Measurements from ENCODE around the gene NUDT13. TPM values are rescaled to one million over a fixed set of nuclear protein-coding genes. Genes with fewer than 3 reads are reported as not detected.

Gene NUDT13
- 2.7 TPM for total RNA-seq

DNA sequence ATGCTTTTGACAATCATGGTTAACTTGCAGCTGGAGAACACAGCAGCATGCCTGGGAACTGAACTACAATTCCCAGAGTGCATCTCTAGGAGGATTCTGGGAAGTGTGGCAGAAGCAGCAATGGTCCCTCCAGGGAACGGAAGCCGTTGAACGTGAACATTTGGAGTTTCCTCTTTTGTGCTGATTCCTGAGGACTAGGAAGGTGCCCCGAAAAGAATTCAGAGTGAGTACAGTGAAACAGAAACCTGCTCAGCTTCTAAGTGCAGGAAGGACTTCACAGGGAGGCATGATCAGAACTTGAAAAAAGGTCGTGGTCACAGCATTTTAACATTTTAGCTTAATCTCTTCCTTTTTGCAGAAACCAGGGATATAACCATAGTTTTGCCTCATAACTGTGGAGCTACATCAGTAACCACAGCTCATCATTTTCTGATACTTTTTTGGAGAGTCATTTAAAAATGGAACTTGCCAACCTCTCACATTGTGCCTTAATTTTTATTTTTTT is at the start of gene NUDT13:
NUDT13 (plus strand) TSS at position 111 of the 505 bp plus-strand sequence. CDS start 3,911 bp downstream, outside the sequence.
- peak; percentile 79 for DNase-seq (ENCODE audit: low spot score)

DNA sequence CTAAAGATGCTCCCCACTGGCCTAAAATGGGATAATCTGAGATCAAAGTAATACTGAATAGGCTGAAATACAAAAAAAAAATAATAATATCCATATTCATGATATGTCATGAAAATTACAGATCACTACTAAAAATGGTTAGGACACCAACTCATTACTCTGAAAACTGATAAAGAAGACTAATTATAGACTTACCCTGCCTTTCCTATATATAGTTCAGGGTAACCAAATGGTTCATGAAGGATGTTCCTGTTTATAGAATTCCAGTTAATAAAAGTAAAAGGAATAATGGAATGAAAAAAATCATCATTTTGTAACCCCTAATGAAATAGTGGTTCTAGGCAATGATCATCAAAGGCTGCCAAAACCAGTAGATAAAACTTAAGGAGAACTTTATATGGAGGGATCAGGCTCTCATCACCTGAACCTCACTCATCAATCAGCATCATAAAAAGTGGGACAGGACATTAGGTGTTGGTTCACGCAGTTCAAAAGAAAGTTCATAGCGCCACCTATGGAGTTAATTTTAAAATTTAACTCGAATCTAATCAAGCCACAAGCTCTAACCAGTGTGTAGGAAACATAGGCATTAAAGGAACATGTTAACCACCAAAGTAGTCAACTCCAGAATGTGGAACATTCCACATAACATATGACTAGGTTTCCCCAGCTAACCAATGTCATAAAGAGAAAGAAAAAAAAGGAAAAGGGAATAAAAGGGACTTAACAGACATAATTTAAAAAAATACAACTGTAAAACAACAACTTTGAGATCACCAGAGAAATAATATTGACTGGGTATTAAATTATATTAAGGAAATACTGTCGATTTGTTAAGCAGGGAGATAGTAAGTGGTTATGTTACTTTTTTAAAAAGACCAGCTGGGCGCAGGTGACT is 49.3 kb upstream of the NUDT13 start:
- no peak for DNase-seq (ENCODE audit: low spot score)

DNA sequence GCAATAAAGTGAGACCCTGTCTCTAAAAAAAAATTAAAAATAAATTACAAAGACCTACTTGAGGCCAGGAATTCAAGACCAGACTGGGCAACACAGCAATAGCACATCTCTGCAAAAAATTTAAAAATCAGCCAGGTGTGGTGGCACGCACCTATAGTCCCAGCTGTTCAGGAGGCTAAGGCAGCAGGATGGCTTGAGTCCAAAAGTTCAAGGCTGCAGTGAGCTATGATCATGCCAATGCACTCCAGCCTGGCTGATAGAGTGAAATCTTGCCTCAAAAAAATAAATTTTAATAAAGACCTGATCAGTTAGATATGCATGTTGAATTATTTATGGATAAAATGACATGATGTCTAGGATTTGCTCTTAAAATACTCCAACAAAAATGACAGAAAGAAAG is 48.5 kb upstream of the NUDT13 start:
- DNase-seq (ENCODE audit: low spot score): no peak

DNA sequence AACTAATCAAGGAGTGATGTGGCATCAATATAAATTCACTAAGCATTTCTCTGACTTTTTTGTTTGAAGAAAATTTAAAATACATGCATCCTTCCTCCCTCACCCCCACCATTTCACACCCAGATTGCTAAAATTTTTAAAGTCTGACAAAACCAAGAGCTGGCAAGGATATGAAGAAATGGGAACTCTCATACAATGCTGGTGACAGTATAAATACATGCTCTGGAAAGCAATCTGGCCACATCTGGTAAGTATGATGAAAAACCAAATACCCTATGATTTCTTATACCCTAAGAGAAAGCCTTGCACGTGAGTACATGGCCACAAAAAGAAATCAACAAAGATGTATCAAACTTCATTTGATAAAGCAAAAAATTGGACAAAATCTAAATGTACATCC is 44.8 kb upstream of the NUDT13 start:
- no peak for DNase-seq (ENCODE audit: low spot score)

DNA sequence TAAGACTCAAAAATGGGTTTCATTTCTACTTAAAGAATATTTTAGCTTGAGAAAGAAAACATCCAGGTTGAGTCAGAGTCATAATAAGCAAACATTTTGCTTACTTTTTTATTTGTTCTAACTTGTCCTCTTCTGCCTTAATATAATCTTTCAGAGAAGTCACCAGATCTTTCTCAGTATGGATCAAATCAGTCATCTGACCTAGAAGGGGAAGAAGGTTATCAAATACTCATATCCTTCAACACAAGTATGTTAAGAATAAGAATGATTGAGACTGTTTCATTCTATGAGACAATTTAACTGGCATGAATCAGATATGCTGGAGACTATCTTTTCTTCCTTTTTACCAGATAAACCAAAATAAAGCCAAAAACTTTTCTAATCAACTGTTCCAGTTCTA is 36.6 kb upstream of the NUDT13 start:
- no peak for DNase-seq (ENCODE audit: low spot score)

DNA sequence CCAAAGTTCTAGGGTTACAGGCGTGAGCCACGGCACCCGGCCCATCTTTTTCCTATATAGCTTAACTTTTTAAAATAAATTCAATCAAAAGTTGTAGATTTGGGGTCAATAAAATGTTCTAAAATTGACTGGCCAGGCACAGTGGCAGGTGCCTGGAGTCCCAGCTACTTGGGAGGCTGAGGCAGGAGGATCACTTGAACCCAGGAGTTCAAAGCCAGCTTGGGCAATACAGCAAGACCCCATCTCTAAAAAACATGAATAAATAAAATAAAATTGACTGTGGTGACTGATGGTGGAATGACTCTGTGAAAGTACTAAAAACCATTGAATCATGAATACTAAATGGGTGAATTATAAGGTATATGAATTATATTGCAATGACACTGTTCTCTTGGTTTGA is 34.4 kb upstream of the NUDT13 start:
- no peak for DNase-seq (ENCODE audit: low spot score)

DNA sequence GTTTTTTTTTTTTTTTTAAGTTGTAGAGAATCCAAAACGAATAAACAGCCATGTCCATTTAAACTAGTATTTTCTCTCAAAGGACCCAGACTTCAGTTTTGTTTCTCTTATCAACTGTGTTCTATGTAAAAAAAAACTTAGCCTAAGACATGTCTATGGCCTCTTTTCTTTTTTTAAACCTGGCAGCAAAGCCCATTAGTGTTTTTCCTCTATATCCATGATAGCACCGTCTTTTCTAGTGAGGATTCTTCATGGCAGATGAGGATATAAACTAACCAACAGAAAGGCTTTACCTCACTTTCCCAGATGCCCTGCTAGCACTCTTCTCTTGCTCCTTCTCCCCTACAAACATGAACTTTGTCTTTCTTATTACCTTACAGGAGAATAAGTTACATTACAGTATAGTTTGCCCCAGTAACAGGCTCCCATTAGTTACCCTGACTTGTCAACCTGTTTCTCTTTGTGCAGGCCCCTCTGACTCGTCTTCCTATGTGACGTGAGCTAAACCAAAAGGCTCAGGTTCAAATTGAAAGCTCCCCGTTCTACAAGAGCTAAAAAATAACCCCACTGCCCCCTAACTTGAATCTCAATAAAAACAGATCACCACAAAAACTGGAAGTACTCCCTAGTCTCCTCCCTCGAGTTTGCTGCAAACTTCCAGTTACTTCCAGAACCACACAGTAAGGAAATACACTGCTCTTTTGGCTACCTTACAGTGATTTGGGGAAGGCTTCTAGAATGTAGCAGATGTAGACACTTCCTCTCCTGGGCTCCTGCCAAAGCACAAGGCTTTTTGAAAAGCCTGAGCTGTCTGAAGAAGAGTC is 33.7 kb upstream of the NUDT13 start:
- peak; percentile 80 for DNase-seq (ENCODE audit: low spot score)

DNA sequence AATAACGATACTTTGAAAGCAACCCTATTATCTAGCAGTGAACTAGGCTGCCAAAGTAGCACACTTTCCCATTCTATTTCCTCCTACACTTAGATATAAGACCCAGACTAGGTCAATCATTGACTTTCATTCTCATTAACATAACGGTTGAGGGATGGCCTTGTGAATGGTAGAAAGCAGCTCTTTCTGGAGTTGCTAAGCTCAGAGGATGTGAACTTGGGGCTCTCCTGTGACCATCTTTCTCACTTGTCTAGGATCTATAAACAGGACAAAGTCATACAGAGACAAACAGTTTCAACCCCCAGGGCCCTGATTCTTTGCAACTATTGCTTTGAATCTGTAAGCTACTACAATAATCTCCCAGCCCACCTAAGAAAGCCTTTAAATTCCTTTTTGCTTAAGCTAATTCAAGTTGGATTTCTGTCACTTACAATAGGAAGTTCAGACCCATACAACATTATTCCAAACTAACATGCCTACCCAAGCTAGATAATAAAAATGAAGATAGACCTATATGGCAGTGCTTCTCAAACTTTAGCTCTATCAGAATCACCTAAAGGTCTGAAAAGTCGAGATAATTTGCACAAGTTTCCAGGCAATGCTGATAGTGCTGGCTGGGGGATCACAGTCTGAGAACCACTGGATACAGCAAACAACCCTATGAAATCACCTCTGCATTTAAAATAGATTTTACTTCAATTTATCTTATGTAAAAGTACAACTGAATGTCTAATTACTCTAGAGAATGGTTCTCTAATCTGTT is 30.3 kb upstream of the NUDT13 start:
- no peak for DNase-seq (ENCODE audit: low spot score)

DNA sequence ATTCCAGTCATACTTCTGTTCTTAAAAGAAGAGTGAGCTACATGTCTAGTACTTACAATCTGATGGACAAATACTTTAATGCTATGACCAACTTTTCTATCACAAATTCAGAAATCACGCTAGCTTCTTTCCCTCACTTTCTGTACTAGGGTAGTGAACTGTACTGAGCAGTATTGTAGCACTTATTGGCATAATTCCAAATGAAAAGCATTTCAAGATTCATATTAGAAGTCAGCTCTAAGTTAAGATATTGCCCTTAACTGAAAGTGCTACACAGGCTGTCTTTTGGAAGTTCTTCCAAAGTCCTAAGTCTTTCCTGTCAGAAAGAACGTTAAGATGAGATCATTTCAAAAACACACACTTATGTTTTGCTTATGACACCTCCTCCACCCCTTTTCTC is 27.0 kb upstream of the NUDT13 start:
- no peak for DNase-seq (ENCODE audit: low spot score)

DNA sequence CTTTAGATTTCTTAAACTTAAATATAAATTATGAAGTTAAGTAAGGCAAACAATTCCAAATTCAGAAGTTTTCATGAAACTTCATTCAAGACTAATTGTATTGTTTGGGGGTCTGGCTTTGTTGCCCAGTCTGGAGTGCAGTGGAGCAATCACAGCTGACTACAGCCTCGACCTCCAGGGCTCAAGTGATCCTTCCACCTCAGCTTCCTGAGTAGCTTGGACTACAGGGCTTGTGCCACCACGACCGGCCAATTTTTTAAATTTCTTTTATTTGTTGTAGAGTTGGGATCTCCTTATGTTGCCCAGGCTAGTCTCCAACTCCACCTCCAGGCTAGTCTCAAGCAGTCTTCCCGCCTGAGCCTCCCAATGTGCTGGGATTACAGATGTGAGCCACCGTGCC is 26.0 kb upstream of the NUDT13 start:
- no peak for DNase-seq (ENCODE audit: low spot score)

DNA sequence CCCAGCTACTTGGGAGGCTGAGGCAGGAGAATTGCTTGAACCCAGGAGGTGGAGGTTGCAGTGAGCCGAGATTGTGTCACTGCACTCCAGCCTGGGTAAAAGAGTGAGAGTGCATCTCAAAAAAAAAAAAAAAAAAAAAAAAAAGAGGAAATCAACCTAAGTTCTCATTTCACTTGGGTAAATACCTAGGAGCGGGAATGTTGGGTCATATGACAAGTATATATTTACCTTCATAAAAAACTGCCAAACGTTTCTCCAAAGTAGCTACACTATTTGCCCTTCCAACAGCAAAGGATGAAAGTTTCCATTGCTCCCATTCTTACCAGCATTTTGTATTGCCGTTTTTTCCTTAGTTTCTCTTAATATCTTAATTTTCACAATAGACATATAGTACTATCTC is 23.4 kb upstream of the NUDT13 start:
- no peak for DNase-seq (ENCODE audit: low spot score)

DNA sequence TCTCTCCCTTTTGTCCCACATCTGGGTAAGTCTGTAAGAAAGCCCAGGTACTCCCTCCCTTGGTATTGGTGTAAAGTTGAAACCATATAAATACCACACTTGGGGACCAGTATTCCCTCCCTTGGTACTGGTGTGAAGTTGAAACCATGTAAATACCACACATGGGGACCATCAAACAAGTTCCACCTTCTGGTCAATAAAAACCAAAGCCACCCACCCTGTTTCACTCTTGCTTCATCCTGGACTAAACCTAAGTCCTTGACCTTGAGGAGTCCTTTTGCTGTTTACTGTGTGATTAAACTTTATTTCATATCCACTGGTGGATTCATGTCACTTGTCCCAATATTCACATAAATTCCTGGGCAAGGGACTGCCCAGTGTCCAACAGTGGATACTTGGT is 22.0 kb upstream of the NUDT13 start:
- no peak for DNase-seq (ENCODE audit: low spot score)

DNA sequence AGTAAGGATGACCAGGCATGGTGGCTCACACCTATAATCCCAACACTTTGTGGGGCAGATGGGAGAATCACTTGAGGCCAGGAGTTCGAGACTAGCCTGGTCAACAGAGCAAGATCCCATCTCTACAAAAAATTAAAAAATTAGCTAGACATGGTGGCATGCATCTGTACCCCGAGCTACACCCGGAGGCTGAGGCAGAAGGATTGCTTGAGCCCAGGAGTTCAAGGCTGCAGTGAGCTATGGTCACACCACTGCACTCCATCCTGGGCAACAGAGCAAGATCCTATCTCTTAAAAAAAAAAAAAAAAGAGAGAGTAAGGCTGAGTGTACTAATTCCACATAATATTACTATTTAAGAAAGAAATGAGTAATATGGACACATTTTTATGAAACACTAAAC is 17.4 kb upstream of the NUDT13 start:
- no peak for DNase-seq (ENCODE audit: low spot score)

DNA sequence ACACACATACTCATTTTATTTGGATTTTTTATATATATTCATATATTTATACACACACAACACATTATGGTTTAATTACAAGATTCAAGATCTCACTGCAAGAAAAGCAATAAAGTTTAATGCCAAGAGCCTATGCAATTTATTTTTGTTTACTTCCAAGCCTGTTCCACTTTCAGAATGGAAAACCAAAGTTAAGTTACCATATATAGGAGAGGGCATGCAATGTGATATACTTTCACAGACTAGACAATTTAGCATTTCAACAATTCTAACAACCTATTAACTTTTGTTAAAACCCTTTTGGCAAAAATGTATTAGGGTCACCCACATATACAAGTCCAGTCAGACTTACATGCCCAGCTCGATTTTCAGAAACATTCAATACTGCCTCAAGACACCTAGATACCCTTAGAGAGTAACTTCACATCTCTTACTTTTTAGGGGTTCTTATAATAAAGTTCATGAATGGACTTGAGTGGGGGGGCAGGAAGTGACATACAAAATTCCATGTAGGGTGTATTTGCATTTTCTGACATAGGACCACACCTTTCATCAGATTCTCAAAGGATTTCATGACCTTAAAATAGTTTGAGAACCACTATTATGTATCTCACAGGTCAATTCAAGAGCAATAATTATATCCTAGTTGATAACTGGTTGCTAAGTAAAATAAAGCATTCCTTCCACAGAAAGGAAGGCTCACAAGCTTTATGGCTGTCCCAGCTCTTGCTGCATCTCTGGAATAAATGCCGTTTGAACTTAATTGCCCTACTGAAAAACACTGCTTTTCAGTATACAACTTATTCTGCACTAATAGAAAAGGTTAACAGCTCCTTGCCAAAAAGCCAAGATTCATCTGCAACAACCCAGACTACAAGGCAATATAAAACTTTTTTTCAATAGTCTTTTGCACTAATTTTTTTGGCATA is 16.1 kb upstream of the NUDT13 start:
- DNase-seq (ENCODE audit: low spot score): no peak

DNA sequence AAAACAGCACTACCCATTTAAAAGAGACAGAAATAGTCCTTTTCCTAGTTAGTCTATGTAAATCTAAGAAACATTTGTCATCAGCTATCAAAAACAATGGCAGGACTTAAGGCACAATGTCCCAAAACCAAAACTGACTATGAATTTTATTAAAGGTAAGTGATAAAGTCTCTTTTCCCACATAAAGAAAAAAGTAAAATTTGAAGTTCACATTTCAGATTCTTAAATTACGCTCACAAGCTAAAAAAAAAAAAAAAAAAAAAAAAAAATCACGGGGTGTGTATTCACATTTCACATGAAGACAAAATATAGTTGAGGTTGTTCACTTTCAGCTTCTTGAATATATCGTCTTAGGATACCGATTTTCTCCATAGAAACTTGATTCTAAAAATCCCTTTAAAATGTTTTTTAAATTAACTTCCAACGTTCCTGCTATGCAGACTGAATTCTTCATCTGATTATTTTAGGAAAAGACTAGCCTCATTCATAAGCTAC is 15.2 kb upstream of the NUDT13 start:
- no peak for DNase-seq (ENCODE audit: low spot score)

DNA sequence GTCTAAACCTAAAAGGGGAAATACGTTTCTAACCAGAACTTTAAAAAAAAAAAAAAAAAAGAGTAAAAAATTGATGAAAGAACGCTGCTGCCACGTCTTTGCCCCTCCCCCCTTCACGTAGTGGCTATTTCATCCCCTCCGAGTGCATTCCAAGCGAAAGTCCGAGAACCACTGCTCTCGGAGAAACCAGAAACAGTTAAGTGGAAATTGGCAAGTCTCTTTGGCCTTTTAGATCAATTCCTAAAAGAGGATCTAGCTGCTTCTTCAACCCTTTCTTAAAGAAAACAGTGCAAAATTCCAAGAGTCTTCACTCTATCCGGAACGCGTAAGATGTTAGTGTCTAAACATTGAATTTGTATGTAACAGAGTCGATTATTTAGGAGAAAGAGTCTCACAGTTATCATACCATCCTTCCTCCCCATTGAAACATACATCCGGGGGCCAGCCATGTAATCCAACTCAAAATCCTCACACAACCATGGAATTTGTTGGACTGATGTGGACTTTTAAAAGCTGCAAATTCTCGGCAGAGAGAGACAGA is 14.7 kb upstream of the NUDT13 start:
- peak; percentile 71 for DNase-seq (ENCODE audit: low spot score)

DNA sequence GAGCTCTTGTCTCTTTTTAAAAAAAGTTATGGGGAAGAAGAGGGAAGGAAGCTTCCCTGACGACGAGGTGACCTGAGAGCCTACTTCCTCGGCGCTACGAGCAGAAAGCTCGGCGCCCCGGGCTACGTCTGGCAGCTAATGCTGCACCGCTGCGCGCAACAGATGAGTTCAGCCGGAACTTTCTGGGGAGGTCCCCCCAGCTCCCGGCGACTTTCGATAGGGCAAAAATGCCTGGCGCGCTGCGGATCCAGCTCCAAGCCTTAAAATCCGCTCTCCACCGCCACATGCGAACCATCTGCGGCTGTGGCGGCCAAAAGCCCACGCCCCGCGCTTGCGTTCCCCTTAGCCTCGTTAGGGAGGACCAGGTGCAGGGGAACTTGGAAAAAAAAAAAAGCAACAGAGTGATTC is 14.2 kb upstream of the NUDT13 start:
- DNase-seq (ENCODE audit: low spot score): peak; percentile 65

DNA sequence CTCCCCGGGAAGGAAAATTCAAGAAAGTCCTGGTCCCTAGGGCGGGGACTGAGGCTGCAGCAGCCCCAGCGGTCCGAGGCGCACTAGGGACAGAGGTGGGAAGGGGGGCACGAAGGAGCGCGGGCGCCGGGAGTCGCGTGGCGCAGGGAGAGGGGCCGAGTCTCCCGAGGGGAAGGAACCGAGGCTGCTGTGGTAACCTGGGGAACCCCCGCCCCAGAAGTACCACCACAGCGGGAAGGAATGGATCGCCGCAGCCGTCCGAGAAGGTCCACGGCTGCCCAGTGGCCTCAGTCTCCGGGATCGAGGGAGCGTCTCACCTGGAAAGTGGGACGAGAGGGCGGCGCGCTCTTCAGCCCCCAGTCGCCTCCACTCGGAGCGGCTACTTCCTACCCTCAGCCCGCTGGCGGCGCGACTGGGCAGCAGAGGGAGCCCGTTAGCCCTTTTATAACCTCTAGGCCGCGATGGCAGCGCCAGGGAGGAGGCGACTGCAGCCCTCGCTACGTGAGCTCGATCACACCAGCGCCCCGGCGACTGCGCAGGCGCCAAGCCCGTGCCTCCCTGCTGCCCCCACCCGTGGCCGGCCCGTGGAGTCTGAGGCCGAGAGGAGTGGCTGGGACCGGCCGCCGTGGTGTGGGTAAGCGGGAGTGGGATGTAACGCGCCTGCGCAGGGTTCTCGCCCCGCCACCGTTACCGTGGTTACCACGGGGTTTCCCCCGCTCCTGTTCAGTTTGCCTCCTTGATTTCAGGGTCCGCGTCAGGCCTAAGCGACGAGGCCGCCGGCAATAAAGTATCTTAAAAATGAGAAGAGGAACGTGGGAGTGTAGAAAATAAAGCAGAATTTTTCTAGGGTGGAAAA is 13.6 kb upstream of the NUDT13 start, which contains the start of gene P4HA1:
P4HA1 (minus strand) TSS at position 418 of the 856 bp plus-strand sequence. CDS start 21,983 bp downstream, outside the sequence.
- peak; percentile 99 for DNase-seq (ENCODE audit: low spot score)

DNA sequence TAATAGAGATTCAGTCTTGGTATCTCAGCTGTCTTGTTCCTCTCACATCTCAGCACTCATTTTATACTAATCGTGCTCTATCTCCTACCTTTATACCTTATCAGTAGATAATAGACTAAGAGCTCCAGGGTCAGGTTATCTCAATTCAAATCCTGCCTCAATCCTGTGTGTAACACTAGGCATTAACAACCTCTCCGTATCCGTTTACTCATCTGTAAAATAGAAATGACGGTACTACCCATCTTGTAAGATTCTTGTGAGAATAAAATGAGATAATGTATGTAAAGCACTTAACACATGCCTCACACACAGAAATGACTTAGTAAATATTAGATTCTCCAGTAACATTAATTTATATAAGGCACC is 13.0 kb upstream of the NUDT13 start:
- no peak for DNase-seq (ENCODE audit: low spot score)

Measured in mucosa of gallbladder (tissue), 1 donor.